C4-2B (cell line): ENCODE data around the gene HRG.

ENCODE experiments used
- ZFX ChIP-seq: fragments of 450-650 bp; IDR thresholded peaks from 2 replicates; pipeline ENCODE4 v1.6.1; 2017
- TF ChIP-seq, protein P1 (sequence below): fragments of 450-650 bp; conservative IDR thresholded peaks from 2 replicates; pipeline ENCODE4 v1.5.1; 2017; ENCODE audit warnings: mild to moderate bottlenecking

DNA sequence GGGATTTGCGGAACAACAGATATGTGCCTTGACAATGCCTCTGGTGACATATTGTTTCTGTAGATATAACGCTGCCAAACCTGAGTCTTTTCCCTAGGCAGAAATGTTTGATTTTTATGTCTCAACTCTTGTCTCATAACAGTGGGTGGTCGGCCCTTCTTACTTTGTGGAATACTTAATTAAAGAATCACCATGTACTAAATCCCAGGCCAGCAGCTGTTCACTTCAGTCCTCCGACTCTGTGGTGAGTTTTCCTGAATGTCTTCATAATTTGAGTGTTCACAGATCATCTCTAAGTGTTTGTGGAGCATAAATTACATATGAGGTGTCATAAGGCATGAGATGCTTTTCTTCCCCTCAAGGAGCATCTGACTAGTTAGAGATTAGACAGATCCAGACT, 19.7 kb upstream of the HRG start:
- TF ChIP-seq, protein P1, sequence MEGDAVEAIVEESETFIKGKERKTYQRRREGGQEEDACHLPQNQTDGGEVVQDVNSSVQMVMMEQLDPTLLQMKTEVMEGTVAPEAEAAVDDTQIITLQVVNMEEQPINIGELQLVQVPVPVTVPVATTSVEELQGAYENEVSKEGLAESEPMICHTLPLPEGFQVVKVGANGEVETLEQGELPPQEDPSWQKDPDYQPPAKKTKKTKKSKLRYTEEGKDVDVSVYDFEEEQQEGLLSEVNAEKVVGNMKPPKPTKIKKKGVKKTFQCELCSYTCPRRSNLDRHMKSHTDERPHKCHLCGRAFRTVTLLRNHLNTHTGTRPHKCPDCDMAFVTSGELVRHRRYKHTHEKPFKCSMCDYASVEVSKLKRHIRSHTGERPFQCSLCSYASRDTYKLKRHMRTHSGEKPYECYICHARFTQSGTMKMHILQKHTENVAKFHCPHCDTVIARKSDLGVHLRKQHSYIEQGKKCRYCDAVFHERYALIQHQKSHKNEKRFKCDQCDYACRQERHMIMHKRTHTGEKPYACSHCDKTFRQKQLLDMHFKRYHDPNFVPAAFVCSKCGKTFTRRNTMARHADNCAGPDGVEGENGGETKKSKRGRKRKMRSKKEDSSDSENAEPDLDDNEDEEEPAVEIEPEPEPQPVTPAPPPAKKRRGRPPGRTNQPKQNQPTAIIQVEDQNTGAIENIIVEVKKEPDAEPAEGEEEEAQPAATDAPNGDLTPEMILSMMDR = no peak
- TF ChIP-seq ZFX = no peak
